Lower leg skin (tissue), 4 donors: Measurements from ENCODE around the gene ZNF716. TPM values are rescaled to one million over a fixed set of nuclear protein-coding genes. Genes with fewer than 3 reads are reported as not detected.
"Not testable (repeated sequence)": the region's sequence is repeated elsewhere in the genome, so short reads cannot be mapped to it uniquely, and the experiment has no call there.

Experiments
- DNase-seq, 2 donors: peaks; one replicate each; pipeline ENCODE4 v3.0.0-alpha.2; 2019; ENCODE audit warnings: low spot score in 2 of 2
- H3K4me3 ChIP-seq: fragments of 200-600 bp; sonication (generic); 2 replicates; pipeline ENCODE4 v1.5.1; 2017; ENCODE audit warnings: mild to moderate bottlenecking, low read depth; ENCODE audit not compliant: poor library complexity, severe bottlenecking
- POLR2A ChIP-seq, 2 donors: fragments of 450-650 bp; IDR thresholded peaks; one replicate each; pipeline ENCODE4 v1.6.1; 2016 to 2017; ENCODE audit warnings: antibody characterized with exemption in 2 of 2, mild to moderate bottlenecking in 1 of 2, moderate library complexity in 1 of 2
- WGBS, 2 donors: methylation state at CpG; one replicate each; pipeline ENCODE4 v1.1.5; 2018; 5-methylcytosine and 5-hydroxymethylcytosine counted together
- intact Hi-C: fragments of 100-400 bp; cut with DNase I; formaldehyde crosslinking; loops from one replicate; pipeline ENCODE4 v1.15.0; 2023; ENCODE audit warnings: low total_unique reads
- total RNA-seq, 4 donors: library from RNA; depleted of rRNA; stranded (reverse); fragments of >200 nt; gene quantifications; one replicate each; pipeline ENCODE4 v1.1.0, GENCODE V29; 2016
- TF ChIP-seq, protein P1 (sequence below), 3 donors: fragments of 450-650 bp; IDR thresholded peaks; one replicate each; pipeline ENCODE4 v1.5.1; 2016; ENCODE audit warnings: antibody characterized with exemption in 3 of 3, mild to moderate bottlenecking in 3 of 3, moderate library complexity in 2 of 3

The ZNF716 gene
- total RNA-seq: not detected

GRCh38 chr7:57449904-57450303, at the start of gene ZNF716:
Gene ZNF716 (plus strand): TSS chr7:57450177. CDS start chr7:57450289, 112 bp downstream.
- TF ChIP-seq, protein P1, sequence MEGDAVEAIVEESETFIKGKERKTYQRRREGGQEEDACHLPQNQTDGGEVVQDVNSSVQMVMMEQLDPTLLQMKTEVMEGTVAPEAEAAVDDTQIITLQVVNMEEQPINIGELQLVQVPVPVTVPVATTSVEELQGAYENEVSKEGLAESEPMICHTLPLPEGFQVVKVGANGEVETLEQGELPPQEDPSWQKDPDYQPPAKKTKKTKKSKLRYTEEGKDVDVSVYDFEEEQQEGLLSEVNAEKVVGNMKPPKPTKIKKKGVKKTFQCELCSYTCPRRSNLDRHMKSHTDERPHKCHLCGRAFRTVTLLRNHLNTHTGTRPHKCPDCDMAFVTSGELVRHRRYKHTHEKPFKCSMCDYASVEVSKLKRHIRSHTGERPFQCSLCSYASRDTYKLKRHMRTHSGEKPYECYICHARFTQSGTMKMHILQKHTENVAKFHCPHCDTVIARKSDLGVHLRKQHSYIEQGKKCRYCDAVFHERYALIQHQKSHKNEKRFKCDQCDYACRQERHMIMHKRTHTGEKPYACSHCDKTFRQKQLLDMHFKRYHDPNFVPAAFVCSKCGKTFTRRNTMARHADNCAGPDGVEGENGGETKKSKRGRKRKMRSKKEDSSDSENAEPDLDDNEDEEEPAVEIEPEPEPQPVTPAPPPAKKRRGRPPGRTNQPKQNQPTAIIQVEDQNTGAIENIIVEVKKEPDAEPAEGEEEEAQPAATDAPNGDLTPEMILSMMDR (IDR thresholded peaks at IDR 0.05): no peak
- no peak for TF ChIP-seq POLR2A (IDR thresholded peaks at IDR 0.05)
- 83 to 94% methylated on average over 10 of the region's 10 CpGs for WGBS, 2 donors
- no peak within 1 kb of the TSS for H3K4me3 ChIP-seq
- DNase-seq: no peak
- intact Hi-C loops: no loop called here

GRCh38 chr7:57400531-57401155, 49.3 kb upstream of the ZNF716 start:
- intact Hi-C loops: no loop called here
- no peak overlapping the region for H3K4me3 ChIP-seq
- no peak for TF ChIP-seq POLR2A (IDR thresholded peaks at IDR 0.05)
- TF ChIP-seq, protein P1 (IDR thresholded peaks at IDR 0.05): no peak
- DNase-seq: peak in 1 of 2 donors; percentile 53
- WGBS, 2 donors: 85% methylated on average over 10 of the region's 10 CpGs

DNA sequence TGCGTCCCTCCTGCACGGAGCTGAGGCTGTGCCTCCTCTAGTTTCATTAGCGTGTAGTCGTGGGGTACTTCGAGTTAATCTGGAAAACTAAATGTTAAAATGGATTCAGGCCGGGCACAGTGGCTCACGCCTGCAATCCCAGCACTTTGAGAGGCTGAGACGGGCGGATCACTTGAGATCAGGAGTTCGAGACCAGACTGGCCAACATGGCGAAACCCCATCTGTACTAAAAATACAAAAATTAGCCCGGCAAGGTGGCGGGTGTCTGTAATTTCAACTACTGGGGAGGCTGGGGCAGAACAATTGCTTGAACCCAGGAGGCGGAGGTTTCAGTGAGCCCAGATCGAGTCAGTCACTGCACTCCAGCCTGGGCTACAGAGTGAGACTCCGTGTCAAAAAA, 46.9 kb upstream of the ZNF716 start:
- intact Hi-C loops, H3K4me3 ChIP-seq: not testable (repeated sequence)
- WGBS, 2 donors: 79 to 84% methylated on average over 16 of the region's 16 CpGs
- DNase-seq: peak in 1 of 2 donors; percentile 57

- DNase-seq: peak in 1 of 2 donors; percentile 67
- WGBS, 2 donors: 42% methylated on average over 36 of the region's 36 CpGs
- no peak overlapping the region for H3K4me3 ChIP-seq
- intact Hi-C loops: no loop called here
- TF ChIP-seq POLR2A (IDR thresholded peaks at IDR 0.05): no peak
- TF ChIP-seq, protein P1 (IDR thresholded peaks at IDR 0.05): no peak
Observed at GRCh38 chr7:57403601-57404342, 46.2 kb upstream of the ZNF716 start.

- TF ChIP-seq POLR2A (IDR thresholded peaks at IDR 0.05): no peak
- TF ChIP-seq, protein P1 (IDR thresholded peaks at IDR 0.05): no peak
- DNase-seq: peak in 1 of 2 donors; percentile 79
- WGBS, 2 donors: 44 to 54% methylated on average over 22 to 37 of the region's 38 CpGs
- intact Hi-C loops: no loop called here
- H3K4me3 ChIP-seq: no peak overlapping the region
Observed at GRCh38 chr7:57404343-57404966, 45.5 kb upstream of the ZNF716 start.

GRCh38 chr7:57404967-57405421, 45.0 kb upstream of the ZNF716 start:
- no peak overlapping the region for H3K4me3 ChIP-seq

More at GRCh38 chr7:57404967-57405421, 45.0 kb upstream of the ZNF716 start:
- TF ChIP-seq, protein P1 (IDR thresholded peaks at IDR 0.05): no peak
- no peak for TF ChIP-seq POLR2A (IDR thresholded peaks at IDR 0.05)
- 51 to 56% methylated on average over 21 to 24 of the region's 24 CpGs for WGBS, 2 donors
- no peak for DNase-seq
- intact Hi-C loops: no loop called here
